H1 (cell line): ENCODE results near the gene PTX4. TPM values are rescaled to one million over a fixed set of nuclear protein-coding genes. Genes with fewer than 3 reads are reported as not detected.

Experiments used
- CTCF ChIA-PET: fragments of 300-600 bp; sonication (Branson Sonifier 250); formaldehyde crosslinking; loops from one replicate; lab custom pipeline; 2021; ENCODE audit not compliant: partially characterized antibody; lab: Charles Lee
- POLR2A ChIA-PET: fragments of 300-600 bp; sonication (Branson Sonifier 250); formaldehyde crosslinking; loops from one replicate; lab custom pipeline; 2021; ENCODE audit warnings: inconsistent platforms; ENCODE audit not compliant: partially characterized antibody; lab: Charles Lee
- DNase-seq, 2 experiments: peaks; one replicate each; pipeline versions ENCODE4 v3.0.0 to v3.0.0-alpha.2; 2010 to 2022; ENCODE audit warnings: low spot score in 2 of 2, low read depth in 1 of 2, mixed read lengths in 1 of 2
- FAIRE-seq: peaks from 2 replicates; lab custom pipeline; 2011; peaks lifted over from hg19 to GRCh38; lab: Jason Lieb, UNC
- H2AFZ ChIP-seq: 2 replicates; pipeline ENCODE4 v1.8.1; 2012; ENCODE audit warnings: low read length, inconsistent platforms
- H2AK5ac ChIP-seq: 2 replicates; pipeline ENCODE4 v1.6.1; 2013; ENCODE audit warnings: low read depth, low read length
- H2BK120ac ChIP-seq: replicated peaks from 2 replicates; pipeline ENCODE3; 2013; ENCODE audit warnings: low read depth, low read length, inconsistent platforms
- H2BK12ac ChIP-seq: 2 replicates; pipeline ENCODE4 v1.6.1; 2013; ENCODE audit warnings: low read depth, low read length
- H2BK15ac ChIP-seq: 2 replicates; pipeline ENCODE4 v1.6.1; 2013; ENCODE audit warnings: low read length
- H2BK20ac ChIP-seq: 2 replicates; pipeline ENCODE4 v1.6.1; 2013; ENCODE audit warnings: low read length
- H2BK5ac ChIP-seq: 2 replicates; pipeline ENCODE4 v1.6.1; 2013; ENCODE audit warnings: low read depth, low read length
- H3K14ac ChIP-seq: 2 replicates; pipeline ENCODE4 v1.6.1; 2013; ENCODE audit warnings: inconsistent platforms; ENCODE audit not compliant: insufficient read length
- H3K18ac ChIP-seq: 2 replicates; pipeline ENCODE4 v1.6.1; 2013; ENCODE audit warnings: low read length; ENCODE audit errors: extremely low read depth
- H3K23ac ChIP-seq: 2 replicates; pipeline ENCODE4 v1.6.1; 2013; ENCODE audit warnings: inconsistent platforms; ENCODE audit not compliant: insufficient read length
- H3K23me2 ChIP-seq: 2 replicates; pipeline ENCODE4 v1.6.1; 2013; ENCODE audit warnings: low read depth, low read length
- H3K27ac ChIP-seq: 2 replicates; pipeline ENCODE4 v1.6.1; 2011; ENCODE audit warnings: low read depth, low read length, inconsistent platforms
- H3K27me3 ChIP-seq, 4 experiments: replicated peaks in 1 of 4; 1 replicate in 1 of 4; 2 replicates in 3 of 4; pipeline versions ENCODE4 v1.6.1 to v1.8.1; 2011 to 2013; ENCODE audit warnings: low read length in 3 of 4, mild to moderate bottlenecking in 3 of 4, inconsistent platforms in 2 of 4, mixed read lengths in 2 of 4, moderate library complexity in 1 of 4; ENCODE audit not compliant: control insufficient read depth in 3 of 4, insufficient read depth in 3 of 4; ENCODE audit errors: extremely low read depth in 1 of 4
- H3K36me3 ChIP-seq, 4 experiments: 2 replicates each; pipeline versions ENCODE4 v1.6.1 to v1.8.1; 2011 to 2013; ENCODE audit warnings: mild to moderate bottlenecking in 4 of 4, low read length in 3 of 4, moderate library complexity in 2 of 4, control low read depth in 1 of 4, inconsistent platforms in 1 of 4; ENCODE audit not compliant: insufficient read depth in 4 of 4, control insufficient read depth in 2 of 4
- H3K4ac ChIP-seq: replicated peaks from 2 replicates; pipeline ENCODE3; 2013; ENCODE audit warnings: low read length, low read depth, mixed read lengths, inconsistent platforms; ENCODE audit not compliant: insufficient read length
- H3K4me1 ChIP-seq, 4 experiments: replicated peaks in 1 of 4; 1 replicate in 1 of 4; 2 replicates in 3 of 4; pipeline versions ENCODE4 v1.6.1 to v1.8.1; 2011 to 2013; ENCODE audit warnings: low read length in 3 of 4, inconsistent platforms in 2 of 4, mixed read lengths in 1 of 4; ENCODE audit not compliant: insufficient read depth in 4 of 4, control insufficient read depth in 3 of 4
- H3K4me2 ChIP-seq, 2 experiments: 2 replicates each; pipeline versions ENCODE4 v1.6.1 to v1.8.1; 2011 to 2013; ENCODE audit warnings: low read depth in 2 of 2, low read length in 2 of 2, control low read depth in 1 of 2, inconsistent platforms in 1 of 2, mild to moderate bottlenecking in 1 of 2; ENCODE audit not compliant: insufficient read depth in 1 of 2
- H3K4me3 ChIP-seq, 4 experiments: fragments of 200-600, 300-600 bp in 1 of 4; sonication (generic), shearing (Covaris generic), sonication (Bioruptor Twin) in 1 of 4; 2 replicates each; pipeline versions ENCODE4 v1.5.1 to v1.8.1; 2011 to 2016; ENCODE audit warnings: low read length in 4 of 4, low read depth in 3 of 4, control low read depth in 2 of 4, inconsistent platforms in 2 of 4, mild to moderate bottlenecking in 2 of 4, mixed read lengths in 1 of 4, moderate library complexity in 1 of 4; ENCODE audit not compliant: insufficient read depth in 2 of 4; ENCODE audit errors: extremely low read depth in 1 of 4
- H3K56ac ChIP-seq: replicated peaks from 2 replicates; pipeline ENCODE3; 2013; ENCODE audit warnings: low read depth, mild to moderate bottlenecking, mixed read lengths, low read length, inconsistent platforms; ENCODE audit not compliant: insufficient read length
- H3K79me1 ChIP-seq: 2 replicates; pipeline ENCODE4 v1.6.1; 2013; ENCODE audit warnings: low read depth, low read length, control low read depth
- H3K79me2 ChIP-seq, 2 experiments: 2 replicates each; pipeline versions ENCODE4 v1.6.1 to v1.8.1; 2012 to 2013; ENCODE audit warnings: low read length in 2 of 2, mild to moderate bottlenecking in 2 of 2, inconsistent platforms in 1 of 2; ENCODE audit not compliant: insufficient read depth in 2 of 2, control insufficient read depth in 1 of 2
- H3K9ac ChIP-seq, 4 experiments: replicated peaks in 1 of 4; 1 replicate in 1 of 4; 2 replicates in 3 of 4; pipeline versions ENCODE4 v1.6.1 to v1.8.1; 2011 to 2013; ENCODE audit warnings: low read depth in 3 of 4, low read length in 3 of 4, control low read depth in 2 of 4, mild to moderate bottlenecking in 2 of 4, moderate library complexity in 2 of 4, inconsistent platforms in 1 of 4; ENCODE audit errors: extremely low read depth in 1 of 4
- H3K9me3 ChIP-seq, 2 experiments: 2 replicates each; pipeline versions ENCODE4 v1.6.1 to v1.8.1; 2012 to 2013; ENCODE audit warnings: mild to moderate bottlenecking in 2 of 2, moderate library complexity in 2 of 2, control low read depth in 1 of 2, inconsistent platforms in 1 of 2, low read depth in 1 of 2, low read length in 1 of 2, mixed read lengths in 1 of 2; ENCODE audit not compliant: insufficient read depth in 2 of 2
- H4K20me1 ChIP-seq, 2 experiments: replicated peaks in 1 of 2; 2 replicates each; pipeline versions ENCODE3 to v1.8.1; 2011 to 2013; ENCODE audit warnings: inconsistent platforms in 2 of 2, low read length in 2 of 2, mild to moderate bottlenecking in 1 of 2; ENCODE audit not compliant: insufficient read depth in 2 of 2, control insufficient read depth in 1 of 2
- H4K5ac ChIP-seq: 2 replicates; pipeline ENCODE4 v1.6.1; 2013; ENCODE audit warnings: low read length, low read depth, mixed read lengths, inconsistent platforms; ENCODE audit not compliant: insufficient read length
- H4K8ac ChIP-seq: 2 replicates; pipeline ENCODE4 v1.8.0; 2013; ENCODE audit warnings: mild to moderate bottlenecking, moderate library complexity, low read length, inconsistent platforms; ENCODE audit not compliant: insufficient read depth; ENCODE audit errors: extremely low read depth
- H4K91ac ChIP-seq: replicated peaks from 2 replicates; pipeline ENCODE3; 2013; ENCODE audit warnings: low read length, mixed read lengths, inconsistent platforms; ENCODE audit not compliant: insufficient read length
- CREB1 ChIP-seq: IDR thresholded peaks from 2 replicates; pipeline ENCODE4 v1.6.1; 2012; ENCODE audit warnings: inconsistent platforms
- NANOG ChIP-seq: IDR thresholded peaks from 2 replicates; pipeline ENCODE4 v1.6.1; 2011; ENCODE audit warnings: low read length, low read depth, mild to moderate bottlenecking, inconsistent platforms; ENCODE audit not compliant: insufficient read depth, poor library complexity, severe bottlenecking
- RBBP5 ChIP-seq: IDR thresholded peaks from 2 replicates; pipeline ENCODE4 v1.7.1; 2012; ENCODE audit warnings: low read depth, mild to moderate bottlenecking, inconsistent platforms, low read length, moderate library complexity, borderline replicate concordance
- RFX5 ChIP-seq: IDR thresholded peaks from 2 replicates; pipeline ENCODE4 v1.6.1; 2011; ENCODE audit warnings: low read depth, low read length, improper control_type of control experiment, borderline replicate concordance
- SP1 ChIP-seq: IDR thresholded peaks from 2 replicates; pipeline ENCODE4 v1.6.1; 2011; ENCODE audit warnings: low read depth, low read length
- SRF ChIP-seq: IDR thresholded peaks from 2 replicates; pipeline ENCODE4 v1.6.1; 2011; ENCODE audit warnings: mild to moderate bottlenecking, low read depth, low read length, moderate library complexity
- TEAD4 ChIP-seq: IDR thresholded peaks from 2 replicates; pipeline ENCODE4 v1.6.1; 2012; ENCODE audit warnings: low read depth, low read length, inconsistent platforms, mixed read lengths
- WGBS, 2 experiments: shearing (Covaris generic) in 1 of 2; methylation state at CpG; one replicate each; pipeline versions ENCODE4 v1.1.6 to v1.1.7; 2013 to 2015; ENCODE audit warnings: low lambda C conversion rate in 2 of 2, mixed read lengths in 2 of 2, inconsistent platforms in 1 of 2, low coverage in 1 of 2, missing lambda C conversion rate in 1 of 2; ENCODE audit not compliant: insufficient replicate concordance in 2 of 2, insufficient coverage in 1 of 2, insufficient read length in 1 of 2; ENCODE audit errors: extremely low coverage in 1 of 2, missing lambda C conversion rate in 1 of 2; 5-methylcytosine and 5-hydroxymethylcytosine counted together
- polyA plus RNA-seq, 7 experiments: library from polyadenylated mRNA; depleted of rRNA in 3 of 7; stranded (reverse) in 5 of 7; unstranded in 2 of 7; fragments of >200 nt in 5 of 7; fragments of 200-250 nt in 2 of 7; gene quantifications; 1 replicate in 5 of 7; 2 replicates in 1 of 7; 4 replicates in 1 of 7; pipeline versions ENCODE4 v1.2.1 to v1.2.3, GENCODE V29; 2011 to 2013; ENCODE audit warnings: missing spikeins in 2 of 7, mixed read lengths in 2 of 7
- total RNA-seq: library from RNA; stranded (reverse); fragmentation: NEBNext Ultra II Directional; extraction: Animal tissue kit (Norgen Biotek cat#: 25700); gene quantifications from 2 replicates; pipeline ENCODE4 v1.2.1, GENCODE V29; 2021
- TF ChIP-seq, protein P1 (sequence below): IDR thresholded peaks from 2 replicates; pipeline ENCODE4 v1.6.1; 2011; ENCODE audit warnings: low read depth, mild to moderate bottlenecking, low read length; ENCODE audit not compliant: insufficient read depth

The PTX4 gene
- total and polyA plus RNA-seq, 2 of the 8 experiments (the other 6 are each of a cell fraction or from before 2014, with no cell fraction given) = not detected

- H4K91ac ChIP-seq = no peak overlapping the region
- 0 out of 7 replicates have a peak overlapping the region, but pooled peaks of 1 of the 4 experiments have one; percentile 18 for H3K9ac ChIP-seq
- no peak for TF ChIP-seq SP1
- TF ChIP-seq NANOG = no peak
- no peak for TF ChIP-seq RBBP5
- TF ChIP-seq, protein P1, sequence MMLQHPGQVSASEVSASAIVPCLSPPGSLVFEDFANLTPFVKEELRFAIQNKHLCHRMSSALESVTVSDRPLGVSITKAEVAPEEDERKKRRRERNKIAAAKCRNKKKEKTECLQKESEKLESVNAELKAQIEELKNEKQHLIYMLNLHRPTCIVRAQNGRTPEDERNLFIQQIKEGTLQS = no peak
- TF ChIP-seq RFX5 = no peak
- no peak for TF ChIP-seq TEAD4
- no peak for TF ChIP-seq SRF
- no peak for TF ChIP-seq CREB1
These were observed 51.9 kb downstream of the PTX4 start for GRCh38 chr16:1436731-1437355.

More at GRCh38 chr16:1436731-1437355, 51.9 kb downstream of the PTX4 start:
- no peak overlapping the region for H3K18ac ChIP-seq
- no peaks in the 10 kb centered on the region for H3K23me2 ChIP-seq
- H2BK20ac ChIP-seq = no peak overlapping the region
- no peaks in the 10 kb centered on the region for H3K79me2 ChIP-seq
- H3K4ac ChIP-seq = no peak overlapping the region
- H4K8ac ChIP-seq = peak overlapping the region; percentile 7; the same call in 1 of the 2 replicates
- no peak overlapping the region for H3K56ac ChIP-seq
- H3K4me2 ChIP-seq = no peak overlapping the region
- H3K27ac ChIP-seq = no peak overlapping the region
- H2BK15ac ChIP-seq = no peak overlapping the region
- ChIA-PET POLR2A (interaction anchor here (0.6 to 5.6 kb wide), 6 partner anchors 8 to 319 kb away, joined by 3 to 22 read pairs (median 4); partner anchors contain the start of gene UQCC4), CTCF (interaction anchor here (0.8 to 4.0 kb wide), 3 partner anchors 9 to 693 kb away, joined by 3 to 30 read pairs (median 3); no protein-coding TSS in a partner anchor)
- H4K5ac ChIP-seq = no peak overlapping the region
- H3K36me3 ChIP-seq = no peaks in the 10 kb centered on the region
- no peak for DNase-seq
- H3K4me3 ChIP-seq = no peak overlapping the region
- H2BK5ac ChIP-seq = no peak overlapping the region
- WGBS, 2 experiments = 93% methylated on average over 36 of the region's 47 CpGs; no CpG with 5 or more reads in 1 of the 2 experiments
- no peaks in the 10 kb centered on the region; a peak in 1 of 7 replicates for H3K4me1 ChIP-seq
- H2BK120ac ChIP-seq = no peak overlapping the region
- no peaks in the 10 kb centered on the region for H3K79me1 ChIP-seq
- H3K14ac ChIP-seq = no peak overlapping the region
- H3K23ac ChIP-seq = no peak overlapping the region
- no peaks in the 10 kb centered on the region for H3K27me3 ChIP-seq
- no peaks in the 10 kb centered on the region for H4K20me1 ChIP-seq
- FAIRE-seq = no peak
- no peaks in the 10 kb centered on the region for H3K9me3 ChIP-seq
- H2BK12ac ChIP-seq = no peak overlapping the region
- no peak overlapping the region for H2AK5ac ChIP-seq
- no peak overlapping the region for H2AFZ ChIP-seq
